ENCODE data around the gene RPP40.

GRCh38 chr6:5028301-5028700 is 24.5 kb upstream of the RPP40 start:
- TF ChIP-seq EZH2 (IDR thresholded peaks at IDR 0.05; ENCODE audit: insufficient read depth, poor library complexity, severe bottlenecking) (no peak), EZH2phosphoT487 (IDR thresholded peaks at IDR 0.05; ENCODE audit: insufficient read depth, low read depth) (no peak)
